ENCODE results near the gene SRGAP1. TPM values are rescaled to one million over a fixed set of nuclear protein-coding genes. Genes with fewer than 3 reads are reported as not detected.

SRGAP1 gene
- total and polyA plus RNA-seq, 8 donors, result 9.6 to 15.6 (median 11.7) TPM

DNA sequence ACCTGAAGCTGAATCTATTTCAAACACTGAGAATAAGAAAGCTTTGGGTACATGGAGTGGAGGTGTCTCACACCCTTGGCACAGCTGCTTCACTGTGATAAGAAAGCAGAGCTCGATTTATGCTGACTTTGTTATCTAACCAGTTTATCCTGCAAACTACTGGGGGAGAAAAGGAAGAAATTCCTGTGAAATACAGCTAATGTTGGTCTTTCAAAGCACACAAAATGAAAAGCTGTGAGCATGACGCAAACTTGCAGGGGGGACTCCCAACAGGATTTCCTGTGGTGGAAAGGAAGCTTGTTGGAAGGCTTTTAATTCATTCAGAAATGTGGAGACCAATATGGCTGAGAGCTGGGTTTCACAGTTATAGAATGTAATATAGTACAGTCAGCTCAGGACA lies 53.4 kb downstream of the SRGAP1 start:
- TF ChIP-seq, protein P1, sequence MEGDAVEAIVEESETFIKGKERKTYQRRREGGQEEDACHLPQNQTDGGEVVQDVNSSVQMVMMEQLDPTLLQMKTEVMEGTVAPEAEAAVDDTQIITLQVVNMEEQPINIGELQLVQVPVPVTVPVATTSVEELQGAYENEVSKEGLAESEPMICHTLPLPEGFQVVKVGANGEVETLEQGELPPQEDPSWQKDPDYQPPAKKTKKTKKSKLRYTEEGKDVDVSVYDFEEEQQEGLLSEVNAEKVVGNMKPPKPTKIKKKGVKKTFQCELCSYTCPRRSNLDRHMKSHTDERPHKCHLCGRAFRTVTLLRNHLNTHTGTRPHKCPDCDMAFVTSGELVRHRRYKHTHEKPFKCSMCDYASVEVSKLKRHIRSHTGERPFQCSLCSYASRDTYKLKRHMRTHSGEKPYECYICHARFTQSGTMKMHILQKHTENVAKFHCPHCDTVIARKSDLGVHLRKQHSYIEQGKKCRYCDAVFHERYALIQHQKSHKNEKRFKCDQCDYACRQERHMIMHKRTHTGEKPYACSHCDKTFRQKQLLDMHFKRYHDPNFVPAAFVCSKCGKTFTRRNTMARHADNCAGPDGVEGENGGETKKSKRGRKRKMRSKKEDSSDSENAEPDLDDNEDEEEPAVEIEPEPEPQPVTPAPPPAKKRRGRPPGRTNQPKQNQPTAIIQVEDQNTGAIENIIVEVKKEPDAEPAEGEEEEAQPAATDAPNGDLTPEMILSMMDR (IDR thresholded peaks at IDR 0.05), result no peak
- Histone ChIP-seq H3K27me3 (no peaks in the 10 kb centered on the region), H3K27ac (peak overlapping the region in 1 of 2 donors; percentile 10), H3K4me3 (no peak overlapping the region), H3K9me3 (no peaks in the 10 kb centered on the region), H3K4me1 (peaks cover 6 to 18% of the 10 kb centered on the region in 2 donors), H3K36me3 (no peaks in the 10 kb centered on the region)
- no peak for ATAC-seq
- no peak for DNase-seq
- intact Hi-C loops (cut with DNase I), result no loop called here

DNA sequence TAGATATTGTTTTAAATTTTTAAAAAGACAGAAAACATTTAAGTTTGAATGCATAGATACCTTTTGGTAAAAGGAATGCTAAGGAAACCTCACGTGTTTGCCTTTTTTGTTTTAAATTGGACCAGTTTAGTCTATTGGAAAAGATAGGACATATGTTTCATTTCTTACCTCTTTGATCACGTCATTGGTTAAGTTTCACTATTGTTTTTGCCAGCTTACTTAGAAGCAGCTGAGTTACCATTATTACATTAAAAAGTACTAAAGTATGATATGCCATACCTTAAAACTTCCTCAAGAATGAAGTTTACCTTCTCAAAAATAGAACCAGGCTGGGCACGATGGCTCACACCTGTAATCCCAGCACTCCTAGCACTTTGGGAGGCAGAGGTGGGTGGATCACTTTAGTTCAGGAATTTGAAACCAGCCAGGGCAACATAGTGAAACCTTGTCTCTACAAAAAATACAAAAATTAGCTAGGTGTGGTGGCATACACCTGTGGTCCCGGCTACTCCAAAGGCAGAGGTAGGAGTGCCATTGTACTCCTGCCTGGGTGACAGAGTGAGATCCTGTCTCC lies 54.4 kb downstream of the SRGAP1 start:
- peaks cover 6 to 12% of the 10 kb centered on the region in 2 donors for H3K4me1 ChIP-seq
- H3K27me3 ChIP-seq, result no peaks in the 10 kb centered on the region
- H3K36me3 ChIP-seq, result no peaks in the 10 kb centered on the region
- no peak for ATAC-seq
- DNase-seq, result no peak
- H3K27ac ChIP-seq, result no peak overlapping the region
- TF ChIP-seq, protein P1 (IDR thresholded peaks at IDR 0.05), result no peak
- H3K4me3 ChIP-seq, result no peak overlapping the region
- intact Hi-C loops (cut with DNase I), result no loop called here
- H3K9me3 ChIP-seq, result no peaks in the 10 kb centered on the region

DNA sequence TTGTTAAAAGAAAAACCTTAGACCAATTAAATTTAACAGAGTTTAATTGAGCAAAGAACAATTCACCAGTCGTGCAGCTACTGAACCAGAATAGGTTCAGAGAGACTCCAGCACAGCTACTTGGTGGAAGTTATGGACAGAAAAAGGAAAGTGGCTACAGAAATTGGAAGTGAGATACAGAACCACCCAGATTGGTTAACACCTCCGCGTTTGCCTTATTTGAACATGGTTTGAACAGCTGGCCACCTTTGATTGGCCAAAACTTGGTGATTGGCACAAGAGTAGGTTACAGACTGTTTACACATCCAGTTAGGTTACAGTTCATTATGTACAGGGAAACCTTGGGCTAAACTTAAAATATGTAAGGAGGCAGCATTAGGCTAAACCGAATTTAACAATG lies 54.9 kb downstream of the SRGAP1 start:
- TF ChIP-seq, protein P1 (IDR thresholded peaks at IDR 0.05), result no peak

DNA sequence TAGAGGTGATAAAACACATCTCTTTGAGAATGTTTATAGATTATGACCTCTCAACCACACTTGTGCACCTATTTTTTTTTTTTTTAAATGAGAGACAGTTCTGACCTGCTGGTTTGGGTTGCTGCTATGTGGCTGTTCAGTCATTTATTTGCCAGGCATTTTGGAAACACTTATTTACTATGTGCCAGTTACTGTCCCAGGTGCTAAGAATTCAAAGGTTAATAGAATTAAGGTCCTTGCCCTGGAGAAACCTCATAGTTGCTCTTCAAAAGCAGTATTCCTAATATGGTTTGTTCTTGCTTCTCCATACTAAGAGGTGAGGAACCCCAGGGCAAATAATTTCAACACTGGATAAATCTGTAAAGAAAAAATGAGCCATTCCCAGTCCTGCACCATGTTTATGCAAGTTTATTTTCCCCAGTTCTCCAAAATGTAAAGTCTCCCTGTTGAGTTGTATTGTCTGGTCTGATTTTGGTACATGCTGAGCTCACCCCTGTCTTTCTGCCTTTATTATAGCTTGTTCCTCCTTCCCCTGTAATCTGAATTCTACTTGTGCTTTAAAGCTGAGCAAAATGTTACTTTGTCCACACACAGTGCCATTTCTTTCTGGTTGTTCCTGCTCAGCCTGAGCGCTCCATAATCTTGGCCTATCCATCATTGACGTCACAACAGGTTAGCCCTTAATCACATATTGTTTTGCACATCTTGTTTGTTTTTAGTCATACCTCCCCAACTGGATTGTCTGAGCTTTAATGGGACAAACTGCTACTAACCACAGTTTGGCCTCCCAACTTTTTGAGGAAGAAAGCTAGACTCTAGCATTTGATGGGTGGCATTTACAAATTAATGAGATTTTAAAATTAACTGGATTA lies 56.7 kb downstream of the SRGAP1 start:
- ATAC-seq (no peak), DNase-seq (no peak)
- Histone ChIP-seq H3K9me3 (no peaks in the 10 kb centered on the region), H3K27ac (no peak overlapping the region), H3K27me3 (no peaks in the 10 kb centered on the region), H3K36me3 (no peaks in the 10 kb centered on the region), H3K4me3 (no peak overlapping the region), H3K4me1 (peaks cover 6 to 7% of the 10 kb centered on the region in 2 donors)
- TF ChIP-seq, protein P1 (IDR thresholded peaks at IDR 0.05), result no peak
- intact Hi-C loops (cut with DNase I), result no loop called here

More for the DNA sequence above, 54.9 kb downstream of the SRGAP1 start:
- H3K9me3 ChIP-seq, result no peaks in the 10 kb centered on the region
- DNase-seq (no peak), ATAC-seq (no peak)
- peaks cover 6 to 7% of the 10 kb centered on the region in 2 donors for H3K4me1 ChIP-seq
- no peak overlapping the region for H3K4me3 ChIP-seq
- H3K27me3 ChIP-seq, result no peaks in the 10 kb centered on the region
- no peaks in the 10 kb centered on the region for H3K36me3 ChIP-seq
- H3K27ac ChIP-seq, result no peak overlapping the region
- intact Hi-C loops (cut with DNase I), result no loop called here

DNA sequence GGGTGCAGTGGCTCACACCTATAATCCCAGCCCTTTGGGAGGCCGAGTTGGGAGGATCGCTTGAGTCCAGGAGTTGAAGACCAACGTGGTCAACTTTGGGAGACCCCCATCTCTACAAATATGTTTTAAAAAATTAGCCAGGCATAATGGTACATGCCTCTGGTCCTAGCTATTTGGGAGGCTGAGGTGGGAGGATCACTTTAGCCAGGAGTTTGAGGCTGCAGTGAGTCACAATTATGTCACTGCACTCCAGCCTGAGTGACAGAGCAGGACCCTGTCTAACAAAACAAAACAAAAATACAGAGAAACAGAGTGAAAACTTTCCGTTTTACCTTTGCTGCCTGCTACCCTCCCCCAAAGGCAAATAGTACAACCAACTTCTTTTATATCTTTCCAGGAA lies 60.2 kb downstream of the SRGAP1 start:
- TF ChIP-seq, protein P1 (IDR thresholded peaks at IDR 0.05), result no peak
- Histone ChIP-seq H3K36me3 (no peaks in the 10 kb centered on the region), H3K4me3 (no peak overlapping the region), H3K27ac (no peak overlapping the region), H3K9me3 (peaks cover 0 to 8% of the 10 kb centered on the region in 2 donors), H3K4me1 (no peaks in the 10 kb centered on the region), H3K27me3 (no peaks in the 10 kb centered on the region)
- intact Hi-C loops (cut with DNase I), result no loop called here
- DNase-seq (no peak), ATAC-seq (no peak)
